Calu3 (cell line): ENCODE measurements around the gene MAN1C1. TPM values are rescaled to one million over a fixed set of nuclear protein-coding genes. Genes with fewer than 3 reads are reported as not detected.

Experiments
- BruUV-seq: library from RNA; stranded (reverse); fragments of 400-500 nt; replicated peaks from 2 replicates; lab custom pipeline; 2021; lab: Mats Ljungman, UMichigan
- CTCF ChIA-PET: fragments of 300-600 bp; sonication (Branson Sonifier 250); formaldehyde crosslinking; loops from one replicate; lab custom pipeline; 2022; ENCODE audit warnings: antibody characterized with exemption; lab: Charles Lee
- DNase-seq: peaks from one replicate; pipeline ENCODE4 v3.0.0; 2022
- H3K27ac Mint-ChIP-seq: one replicate; pipeline ENCODE4 v1.8.0; 2022; ENCODE audit warnings: mixed read lengths; ENCODE audit not compliant: unreplicated experiment
- H3K27me3 Mint-ChIP-seq: one replicate; pipeline ENCODE4 v1.8.0; 2022; ENCODE audit warnings: mixed read lengths; ENCODE audit not compliant: unreplicated experiment
- H3K36me3 Mint-ChIP-seq: one replicate; pipeline ENCODE4 v1.8.0; 2022; ENCODE audit warnings: mild to moderate bottlenecking, moderate library complexity, mixed read lengths; ENCODE audit not compliant: insufficient read depth, unreplicated experiment
- H3K4me1 Mint-ChIP-seq: one replicate; pipeline ENCODE4 v1.8.0; 2022; ENCODE audit warnings: mild to moderate bottlenecking, low read depth, mixed read lengths; ENCODE audit not compliant: unreplicated experiment
- H3K4me3 Mint-ChIP-seq: one replicate; pipeline ENCODE4 v1.8.0; 2022; ENCODE audit warnings: mild to moderate bottlenecking, low read depth, moderate library complexity, mixed read lengths; ENCODE audit not compliant: unreplicated experiment
- H3K9me3 Mint-ChIP-seq: one replicate; pipeline ENCODE4 v1.8.0; 2022; ENCODE audit warnings: low read depth, mixed read lengths; ENCODE audit not compliant: unreplicated experiment
- CTCF ChIP-seq: fragments of 200-600 bp; IDR thresholded peaks from one replicate; pipeline ENCODE4 v1.8.0; 2022; ENCODE audit warnings: antibody characterized with exemption; ENCODE audit not compliant: unreplicated experiment
- intact Hi-C: fragments of 100-400 bp; cut with micrococcal nuclease; formaldehyde crosslinking; loops from one replicate; pipeline ENCODE4 v1.10.0; 2022; ENCODE audit not compliant: unreplicated experiment
- total RNA-seq: library from RNA; stranded (reverse); gene quantifications from 2 replicates; pipeline ENCODE4 v1.2.3, GENCODE V29; 2022

The MAN1C1 gene
- total RNA-seq, 1 experiment from 2014 or later = 0.14 TPM

- no peak for TF ChIP-seq CTCF
- no peaks in the 10 kb centered on the region for H3K4me1 Mint-ChIP-seq
- H3K9me3 Mint-ChIP-seq = no peaks in the 10 kb centered on the region
- H3K4me3 Mint-ChIP-seq = no peak overlapping the region
- H3K27ac Mint-ChIP-seq = no peak overlapping the region
- H3K27me3 Mint-ChIP-seq = peaks cover 88% of the 10 kb centered on the region
- CTCF ChIA-PET = no interaction called here
- intact Hi-C loops = no loop called here
- no peak for DNase-seq
- BruUV-seq = no TSS peak
- H3K36me3 Mint-ChIP-seq = no peaks in the 10 kb centered on the region
These were observed 59.3 kb downstream of the MAN1C1 start for GRCh38 chr1:25675729-25676476.

- no peak for DNase-seq
- H3K36me3 Mint-ChIP-seq = no peaks in the 10 kb centered on the region
- intact Hi-C loops = no loop called here
- no peak overlapping the region for H3K27ac Mint-ChIP-seq
- BruUV-seq = no TSS peak
- no peak overlapping the region for H3K4me3 Mint-ChIP-seq
- no peaks in the 10 kb centered on the region for H3K9me3 Mint-ChIP-seq
- H3K4me1 Mint-ChIP-seq = no peaks in the 10 kb centered on the region
- CTCF ChIA-PET = no interaction called here
- peaks cover 86% of the 10 kb centered on the region for H3K27me3 Mint-ChIP-seq
- no peak for TF ChIP-seq CTCF
These were observed 59.9 kb downstream of the MAN1C1 start for GRCh38 chr1:25676488-25676887.

GRCh38 chr1:25677193-25677773 is 60.7 kb downstream of the MAN1C1 start:
- intact Hi-C loops = no loop called here
- DNase-seq = no peak
- Mint-ChIP-seq H3K9me3 (no peaks in the 10 kb centered on the region), H3K36me3 (no peaks in the 10 kb centered on the region), H3K4me3 (no peak overlapping the region), H3K4me1 (no peaks in the 10 kb centered on the region), H3K27ac (no peak overlapping the region), H3K27me3 (peaks cover 86% of the 10 kb centered on the region)
- BruUV-seq = no TSS peak
- no peak for TF ChIP-seq CTCF
- CTCF ChIA-PET = no interaction called here

- no peak for TF ChIP-seq CTCF
- intact Hi-C loops = no loop called here
- BruUV-seq = no TSS peak
- Mint-ChIP-seq H3K4me3 (no peak overlapping the region), H3K27me3 (peaks cover 86% of the 10 kb centered on the region), H3K4me1 (no peaks in the 10 kb centered on the region), H3K27ac (no peak overlapping the region), H3K36me3 (no peaks in the 10 kb centered on the region), H3K9me3 (no peaks in the 10 kb centered on the region)
- CTCF ChIA-PET = no interaction called here
- DNase-seq = no peak
These were observed 62.6 kb downstream of the MAN1C1 start for GRCh38 chr1:25679171-25679570.
